Trophoblast cell (in vitro differentiated cells and primary cell): ENCODE results near the gene KLK1.

Experiments used
- DNase-seq, 2 donors: peaks; one replicate each; pipeline ENCODE4 v3.0.0-alpha.2; 2016
- H2AFZ ChIP-seq: 2 replicates; pipeline ENCODE4 v1.6.1; 2013; ENCODE audit warnings: low read length, moderate library complexity, mild to moderate bottlenecking; ENCODE audit not compliant: insufficient read depth, poor library complexity
- H2AK5ac ChIP-seq: 2 replicates; pipeline ENCODE4 v1.6.1; 2013; ENCODE audit warnings: mild to moderate bottlenecking, low read length
- H2BK120ac ChIP-seq: 2 replicates; pipeline ENCODE4 v1.6.1; 2013; ENCODE audit warnings: low read length, mild to moderate bottlenecking, moderate library complexity; ENCODE audit not compliant: insufficient read depth, poor library complexity
- H2BK12ac ChIP-seq: 2 replicates; pipeline ENCODE4 v1.6.1; 2013; ENCODE audit warnings: mild to moderate bottlenecking, low read length, moderate library complexity
- H2BK5ac ChIP-seq: 2 replicates; pipeline ENCODE4 v1.6.1; 2013; ENCODE audit warnings: low read length, low read depth, moderate library complexity, mild to moderate bottlenecking; ENCODE audit not compliant: poor library complexity
- H3K14ac ChIP-seq: 2 replicates; pipeline ENCODE4 v1.6.1; 2013; ENCODE audit warnings: mild to moderate bottlenecking, low read length
- H3K18ac ChIP-seq: 2 replicates; pipeline ENCODE4 v1.6.1; 2013; ENCODE audit warnings: mild to moderate bottlenecking, low read length
- H3K23ac ChIP-seq: 2 replicates; pipeline ENCODE4 v1.6.1; 2013; ENCODE audit warnings: low read length
- H3K27ac ChIP-seq: 2 replicates; pipeline ENCODE4 v1.5.1; 2013; ENCODE audit warnings: low read depth, mild to moderate bottlenecking, inconsistent platforms, low read length, moderate library complexity
- H3K27me3 ChIP-seq: 2 replicates; pipeline ENCODE4 v1.6.1; 2013; ENCODE audit warnings: inconsistent platforms, mild to moderate bottlenecking, low read length, moderate library complexity; ENCODE audit not compliant: insufficient read depth
- H3K36me3 ChIP-seq, 2 experiments: 1 replicate in 1 of 2; 2 replicates in 1 of 2; pipeline ENCODE4 v1.6.1; 2013; ENCODE audit warnings: low read length in 2 of 2, mild to moderate bottlenecking in 2 of 2, moderate library complexity in 1 of 2; ENCODE audit not compliant: insufficient read depth in 2 of 2, control insufficient read depth in 1 of 2
- H3K4ac ChIP-seq: 2 replicates; pipeline ENCODE4 v1.6.1; 2013; ENCODE audit warnings: low read depth, mild to moderate bottlenecking, low read length, moderate library complexity
- H3K4me1 ChIP-seq, 2 experiments: 1 replicate in 1 of 2; 2 replicates in 1 of 2; pipeline ENCODE4 v1.6.1; 2013; ENCODE audit warnings: low read length in 2 of 2, mild to moderate bottlenecking in 2 of 2, moderate library complexity in 1 of 2; ENCODE audit not compliant: insufficient read depth in 2 of 2, control insufficient read depth in 1 of 2
- H3K4me2 ChIP-seq: 2 replicates; pipeline ENCODE4 v1.6.1; 2013; ENCODE audit warnings: inconsistent platforms, mild to moderate bottlenecking, low read length, moderate library complexity
- H3K4me3 ChIP-seq: 2 replicates; pipeline ENCODE4 v1.5.1; 2013; ENCODE audit warnings: mild to moderate bottlenecking, low read depth, low read length, inconsistent platforms
- H3K79me1 ChIP-seq: one replicate; pipeline ENCODE4 v1.6.1; 2013; ENCODE audit warnings: low read length
- H3K79me2 ChIP-seq: 2 replicates; pipeline ENCODE4 v1.6.1; 2013; ENCODE audit warnings: low read length, mild to moderate bottlenecking; ENCODE audit not compliant: control insufficient read depth, insufficient read depth, poor library complexity
- H3K9ac ChIP-seq: 2 replicates; pipeline ENCODE4 v1.6.1; 2013; ENCODE audit warnings: mild to moderate bottlenecking, low read length
- H3K9me3 ChIP-seq: 2 replicates; pipeline ENCODE4 v1.6.1; 2013; ENCODE audit warnings: low read depth, mild to moderate bottlenecking, control low read depth, inconsistent platforms, low read length; ENCODE audit not compliant: insufficient read depth
- H4K12ac ChIP-seq: 2 replicates; pipeline ENCODE4 v1.6.1; 2013; ENCODE audit warnings: low read depth, mild to moderate bottlenecking, low read length, moderate library complexity
- H4K8ac ChIP-seq: 2 replicates; pipeline ENCODE4 v1.6.1; 2013; ENCODE audit warnings: low read depth, mild to moderate bottlenecking, low read length, moderate library complexity
- H4K91ac ChIP-seq: one replicate; pipeline ENCODE4 v1.6.1; 2013; ENCODE audit warnings: low read depth, mild to moderate bottlenecking, low read length, moderate library complexity
- WGBS: extraction: QIAGEN DNeasy Blood & Tissue Kit; methylation state at CpG from one replicate; pipeline ENCODE4 v1.1.7; 2013; ENCODE audit warnings: missing lambda C conversion rate; ENCODE audit not compliant: insufficient read length, insufficient coverage; ENCODE audit errors: extremely low coverage; 5-methylcytosine and 5-hydroxymethylcytosine counted together

Gene KLK1

DNA sequence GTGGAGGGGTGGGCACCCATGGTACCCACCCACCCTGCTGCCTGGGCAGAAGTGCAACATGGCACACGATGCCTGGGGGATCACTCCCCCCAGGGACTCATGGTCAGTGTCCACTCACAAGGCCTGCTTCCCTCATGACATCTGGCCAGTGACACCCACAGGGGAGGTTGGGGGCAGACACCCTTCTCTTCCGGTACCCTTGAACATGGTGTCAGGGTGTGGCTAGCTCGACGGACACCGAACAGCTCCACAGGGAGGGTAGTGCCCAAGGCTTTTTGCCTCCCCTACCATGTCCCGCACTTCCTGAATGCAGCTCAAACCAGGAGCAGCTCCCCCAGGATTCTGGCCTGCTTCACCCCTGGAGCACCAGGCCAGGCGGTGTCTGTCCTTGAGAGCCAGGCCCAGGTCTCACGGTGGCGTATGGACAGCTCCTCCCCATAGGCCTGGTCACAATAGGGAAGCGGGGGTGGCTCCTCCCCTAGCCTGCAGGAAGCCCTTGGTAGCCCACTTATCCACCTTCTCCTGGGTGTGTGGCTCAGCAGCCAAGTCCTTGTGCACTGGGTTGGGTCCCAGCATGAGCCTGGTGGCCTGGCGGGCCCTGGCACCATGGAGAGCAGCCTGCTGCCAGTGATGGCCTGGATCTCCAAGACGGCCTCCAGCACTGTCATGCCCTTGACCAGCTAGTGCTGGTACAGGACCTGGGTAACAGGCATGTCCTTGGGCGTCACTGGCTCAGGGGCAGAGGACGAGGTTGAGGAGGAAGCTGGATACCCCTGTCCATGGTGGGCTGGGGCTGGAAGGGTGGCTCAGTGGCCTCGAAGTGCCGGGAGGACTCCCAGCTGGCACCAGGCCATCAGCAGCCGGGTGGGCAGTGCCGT, 25.6 kb downstream of the KLK1 start:
- no peak overlapping the region for H2BK12ac ChIP-seq
- no peak overlapping the region for H3K27ac ChIP-seq
- no peak overlapping the region for H3K14ac ChIP-seq
- no peak overlapping the region for H2BK5ac ChIP-seq
- no peak overlapping the region for H3K9ac ChIP-seq
- no peak overlapping the region for H3K18ac ChIP-seq
- no peak overlapping the region for H2AK5ac ChIP-seq
- no peak overlapping the region for H3K4ac ChIP-seq
- H3K4me1 ChIP-seq, result peaks cover 3 to 4% of the 10 kb centered on the region in 2 experiments
- no peak overlapping the region for H4K8ac ChIP-seq
- H3K27me3 ChIP-seq, result no peaks in the 10 kb centered on the region
- no peak overlapping the region for H3K4me2 ChIP-seq
- no peak overlapping the region for H4K91ac ChIP-seq
- no peaks in the 10 kb centered on the region for H3K79me1 ChIP-seq
- H3K4me3 ChIP-seq, result no peak overlapping the region
- no peak overlapping the region for H2BK120ac ChIP-seq
- H4K12ac ChIP-seq, result no peak overlapping the region
- peaks cover 3% of the 10 kb centered on the region for H3K79me2 ChIP-seq
- peaks cover 2% of the 10 kb centered on the region for H3K9me3 ChIP-seq
- no peak overlapping the region for H2AFZ ChIP-seq
- no peak for DNase-seq
- H3K36me3 ChIP-seq, result peaks cover 55 to 57% of the 10 kb centered on the region in 2 experiments
- H3K23ac ChIP-seq, result no peak overlapping the region
- no CpG with 5 or more reads among the region's 18 CpGs for WGBS

DNA sequence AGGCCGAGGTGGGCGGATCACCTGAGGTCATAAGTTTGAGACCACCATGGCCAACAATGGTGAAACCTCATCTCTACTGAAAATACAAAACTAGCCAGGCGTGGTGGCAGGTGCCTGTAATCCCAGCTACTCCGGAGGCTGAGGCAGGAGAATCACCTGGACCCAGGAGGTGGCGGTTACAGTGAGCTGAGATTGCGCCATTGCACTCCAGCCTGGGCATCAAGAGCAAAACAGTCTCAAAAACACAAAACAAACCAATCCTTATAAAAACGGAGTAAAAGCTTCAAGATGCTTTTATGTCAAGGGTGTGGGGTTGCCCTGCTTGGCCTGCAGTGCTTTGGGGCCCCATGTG, 26.2 kb downstream of the KLK1 start:
- Histone ChIP-seq H3K79me2 (peaks cover 3% of the 10 kb centered on the region), H3K14ac (no peak overlapping the region), H3K4me2 (no peak overlapping the region), H2BK12ac (no peak overlapping the region), H3K27ac (no peak overlapping the region), H2AFZ (no peak overlapping the region), H3K27me3 (no peaks in the 10 kb centered on the region), H3K18ac (no peak overlapping the region), H3K79me1 (no peaks in the 10 kb centered on the region), H2BK120ac (no peak overlapping the region), H3K4me1 (no peaks in the 10 kb centered on the region), H3K4ac (no peak overlapping the region), H3K36me3 (peaks cover 54 to 57% of the 10 kb centered on the region in 2 experiments), H3K9me3 (peaks cover 2% of the 10 kb centered on the region), H4K91ac (no peak overlapping the region), H3K9ac (no peak overlapping the region), H4K12ac (no peak overlapping the region), H2AK5ac (no peak overlapping the region), H3K4me3 (no peak overlapping the region), H4K8ac (no peak overlapping the region), H3K23ac (no peak overlapping the region), H2BK5ac (no peak overlapping the region)
- no peak for DNase-seq
- WGBS, result no CpG with 5 or more reads among the region's 7 CpGs

DNA sequence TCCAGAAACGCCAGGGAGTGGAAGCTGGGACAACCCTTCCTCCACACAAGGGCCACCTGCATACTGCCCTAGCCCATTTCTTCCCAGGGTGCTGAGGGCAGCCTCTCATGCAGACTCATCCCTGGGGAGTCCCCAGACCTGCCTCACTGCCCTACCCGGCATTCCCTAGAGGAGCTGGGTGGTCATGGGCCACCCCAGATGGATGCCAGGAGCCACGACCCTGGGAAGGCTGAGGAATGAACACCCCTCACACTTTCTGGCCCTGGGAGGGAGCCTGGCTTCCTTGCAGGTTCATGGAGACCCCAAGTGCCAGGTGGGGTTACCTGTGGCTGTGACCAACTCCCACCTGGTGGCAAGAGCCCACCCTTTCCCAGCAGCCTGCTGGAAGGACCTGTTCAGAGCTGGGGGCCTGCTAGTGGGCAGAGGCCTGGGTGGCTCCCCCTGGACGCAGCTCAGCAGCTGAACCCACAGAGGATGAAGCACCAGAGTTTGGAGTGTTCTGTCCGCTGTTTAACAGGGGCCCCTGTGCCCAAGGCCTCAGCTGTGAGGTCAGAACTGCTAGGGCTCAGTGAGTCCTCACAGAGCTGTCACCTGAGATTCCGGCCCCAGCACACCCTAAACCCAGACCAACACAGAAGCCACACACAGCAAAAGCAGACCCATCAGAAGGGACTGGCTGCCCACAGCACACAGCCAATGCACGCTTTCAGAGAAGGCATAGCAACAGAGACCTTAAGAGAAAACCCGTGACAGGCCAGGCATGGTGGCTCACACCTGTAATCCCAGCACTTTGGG, 26.8 kb downstream of the KLK1 start:
- H3K14ac ChIP-seq, result no peak overlapping the region
- no peak overlapping the region for H4K91ac ChIP-seq
- H2BK5ac ChIP-seq, result no peak overlapping the region
- no peak overlapping the region for H2AK5ac ChIP-seq
- H4K8ac ChIP-seq, result no peak overlapping the region
- no peak overlapping the region for H2BK12ac ChIP-seq
- H3K79me2 ChIP-seq, result no peaks in the 10 kb centered on the region
- H4K12ac ChIP-seq, result no peak overlapping the region
- no peak overlapping the region for H3K4me3 ChIP-seq
- H2AFZ ChIP-seq, result no peak overlapping the region
- H3K4me1 ChIP-seq, result no peaks in the 10 kb centered on the region
- H3K4me2 ChIP-seq, result no peak overlapping the region
- no peak overlapping the region for H3K9ac ChIP-seq
- no peaks in the 10 kb centered on the region for H3K79me1 ChIP-seq
- H3K4ac ChIP-seq, result no peak overlapping the region
- WGBS, result no CpG with 5 or more reads among the region's 8 CpGs
- peaks cover 51 to 52% of the 10 kb centered on the region in 2 experiments for H3K36me3 ChIP-seq
- no peak overlapping the region for H3K18ac ChIP-seq
- H3K27me3 ChIP-seq, result no peaks in the 10 kb centered on the region
- no peak overlapping the region for H3K23ac ChIP-seq
- no peak overlapping the region for H3K27ac ChIP-seq
- H2BK120ac ChIP-seq, result no peak overlapping the region
- no peak for DNase-seq
- peaks cover 2% of the 10 kb centered on the region for H3K9me3 ChIP-seq

- H3K23ac ChIP-seq, result no peak overlapping the region
- H3K79me2 ChIP-seq, result no peaks in the 10 kb centered on the region
- no peak overlapping the region for H4K91ac ChIP-seq
- H2BK12ac ChIP-seq, result no peak overlapping the region
- no peak overlapping the region for H3K4ac ChIP-seq
- no peak overlapping the region for H3K14ac ChIP-seq
- no peak overlapping the region for H2BK5ac ChIP-seq
- no peak overlapping the region for H2AFZ ChIP-seq
- no peak overlapping the region for H3K4me3 ChIP-seq
- no peak overlapping the region for H2AK5ac ChIP-seq
- H3K36me3 ChIP-seq, result peaks cover 49 to 50% of the 10 kb centered on the region in 2 experiments
- no peak for DNase-seq
- H3K9ac ChIP-seq, result no peak overlapping the region
- no CpG with 5 or more reads among the region's 9 CpGs for WGBS
- peaks cover 2% of the 10 kb centered on the region for H3K9me3 ChIP-seq
- H4K12ac ChIP-seq, result no peak overlapping the region
- no peaks in the 10 kb centered on the region for H3K79me1 ChIP-seq
- no peaks in the 10 kb centered on the region for H3K4me1 ChIP-seq
- H4K8ac ChIP-seq, result no peak overlapping the region
- H3K27ac ChIP-seq, result no peak overlapping the region
- no peaks in the 10 kb centered on the region for H3K27me3 ChIP-seq
- no peak overlapping the region for H2BK120ac ChIP-seq
- no peak overlapping the region for H3K18ac ChIP-seq
- no peak overlapping the region for H3K4me2 ChIP-seq
Observed at GRCh38 chr19:50796128-50796633, 27.4 kb downstream of the KLK1 start.
